Measurements from ENCODE around the gene BCL2L13.
"Not testable (repeated sequence)": the region's sequence is repeated elsewhere in the genome, so short reads cannot be mapped to it uniquely, and the experiment has no call there.

BCL2L13 gene

DNA sequence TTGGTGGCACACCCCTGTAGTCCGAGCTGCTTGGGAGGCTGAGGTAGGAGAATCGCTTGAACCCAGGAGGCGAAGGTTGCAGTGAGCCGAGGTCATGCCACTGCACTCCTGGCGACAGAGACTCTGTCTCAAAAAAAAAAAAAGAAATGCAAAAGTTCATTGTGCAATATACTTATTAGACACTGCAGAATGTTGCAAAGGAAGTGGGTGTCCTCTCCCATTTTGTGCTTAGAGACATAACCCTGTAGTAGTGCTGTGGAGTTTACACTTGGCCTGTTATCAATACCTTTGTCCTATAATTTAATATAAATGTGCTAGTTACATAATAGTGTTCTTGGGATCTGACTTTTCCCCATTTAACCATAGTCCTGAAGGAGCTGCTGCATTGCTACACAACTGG, 9.4 kb downstream of the BCL2L13 start:
- TF ChIP-seq, protein P1, sequence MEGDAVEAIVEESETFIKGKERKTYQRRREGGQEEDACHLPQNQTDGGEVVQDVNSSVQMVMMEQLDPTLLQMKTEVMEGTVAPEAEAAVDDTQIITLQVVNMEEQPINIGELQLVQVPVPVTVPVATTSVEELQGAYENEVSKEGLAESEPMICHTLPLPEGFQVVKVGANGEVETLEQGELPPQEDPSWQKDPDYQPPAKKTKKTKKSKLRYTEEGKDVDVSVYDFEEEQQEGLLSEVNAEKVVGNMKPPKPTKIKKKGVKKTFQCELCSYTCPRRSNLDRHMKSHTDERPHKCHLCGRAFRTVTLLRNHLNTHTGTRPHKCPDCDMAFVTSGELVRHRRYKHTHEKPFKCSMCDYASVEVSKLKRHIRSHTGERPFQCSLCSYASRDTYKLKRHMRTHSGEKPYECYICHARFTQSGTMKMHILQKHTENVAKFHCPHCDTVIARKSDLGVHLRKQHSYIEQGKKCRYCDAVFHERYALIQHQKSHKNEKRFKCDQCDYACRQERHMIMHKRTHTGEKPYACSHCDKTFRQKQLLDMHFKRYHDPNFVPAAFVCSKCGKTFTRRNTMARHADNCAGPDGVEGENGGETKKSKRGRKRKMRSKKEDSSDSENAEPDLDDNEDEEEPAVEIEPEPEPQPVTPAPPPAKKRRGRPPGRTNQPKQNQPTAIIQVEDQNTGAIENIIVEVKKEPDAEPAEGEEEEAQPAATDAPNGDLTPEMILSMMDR (conservative IDR thresholded peaks at IDR 0.05; ENCODE audit: low read length): no peak
- no peak for DNase-seq (ENCODE audit: low read depth)
- no peak overlapping the region for H3K4me3 ChIP-seq (ENCODE audit: low read length)

DNA sequence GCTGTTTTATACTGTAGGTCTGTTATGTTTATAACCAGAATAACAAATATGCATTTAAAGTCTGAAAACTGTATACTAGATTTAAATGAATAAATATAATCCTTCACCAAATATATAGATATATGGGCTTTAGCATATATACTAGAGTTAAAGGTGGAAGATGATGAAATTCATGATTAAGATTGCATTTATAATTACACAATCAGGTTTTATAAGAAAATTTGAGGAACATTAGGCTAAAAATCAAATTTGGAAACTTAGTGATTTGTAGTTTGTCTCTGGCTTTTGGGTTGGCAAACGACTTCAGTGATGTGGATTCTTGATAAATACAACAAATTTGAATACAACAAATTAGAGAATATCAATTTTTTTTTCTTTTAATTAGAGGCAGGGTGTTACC, 10.0 kb downstream of the BCL2L13 start:
- no peak for DNase-seq (ENCODE audit: low read depth)
- no peak overlapping the region for H3K4me3 ChIP-seq (ENCODE audit: low read length)
- TF ChIP-seq, protein P1 (conservative IDR thresholded peaks at IDR 0.05; ENCODE audit: low read length): no peak

DNA sequence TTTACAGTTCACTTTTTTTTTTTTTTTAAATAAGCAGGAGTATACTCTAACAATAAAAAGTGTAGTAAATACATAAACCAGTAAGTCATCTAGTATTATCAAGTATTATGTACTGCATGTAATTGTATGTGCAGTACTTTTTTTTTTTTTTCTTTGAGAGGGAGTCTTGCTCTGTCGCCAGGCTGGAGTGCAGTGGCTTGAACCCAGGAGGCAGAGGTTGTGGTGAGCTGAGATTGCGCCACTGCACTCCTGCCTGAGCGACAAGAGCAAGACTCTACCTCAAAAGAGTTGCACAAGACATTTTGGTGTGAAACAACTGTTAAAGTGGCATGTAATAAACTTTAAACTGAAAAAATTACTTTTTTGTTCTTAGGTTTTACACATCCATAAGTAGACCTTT, 16.7 kb downstream of the BCL2L13 start:
- no peak for DNase-seq (ENCODE audit: low read depth)
- TF ChIP-seq, protein P1 (conservative IDR thresholded peaks at IDR 0.05; ENCODE audit: low read length): no peak
- no peak overlapping the region for H3K4me3 ChIP-seq (ENCODE audit: low read length)

DNA sequence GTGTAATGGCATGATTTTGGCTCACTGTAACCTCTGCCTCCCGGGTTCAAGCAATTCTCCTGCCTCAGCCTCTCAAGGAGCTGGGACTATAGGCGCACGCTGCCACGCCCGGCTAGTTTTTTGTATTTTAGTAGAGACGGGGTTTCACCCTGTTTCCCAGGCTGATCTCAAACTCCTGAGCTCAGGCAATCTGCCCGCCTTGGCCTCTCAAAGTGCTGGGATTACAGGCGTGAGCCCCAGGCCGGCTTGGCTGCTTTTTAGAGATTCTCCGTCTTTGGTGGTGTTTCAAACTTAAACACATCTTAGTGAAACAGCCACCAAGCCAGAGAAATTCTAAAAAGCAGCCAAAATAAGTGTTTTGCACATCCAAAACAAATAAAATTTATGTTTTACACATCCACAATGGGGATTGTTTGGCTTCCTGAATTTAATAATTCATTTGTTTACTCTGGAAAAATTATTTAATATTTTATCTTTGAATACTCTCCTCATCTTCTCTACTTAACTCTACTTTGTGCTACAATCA, 18.4 kb downstream of the BCL2L13 start:
- no peak for DNase-seq (ENCODE audit: low read depth)
- TF ChIP-seq, protein P1 (conservative IDR thresholded peaks at IDR 0.05; ENCODE audit: low read length): no peak
- H3K4me3 ChIP-seq (ENCODE audit: low read length): no peak overlapping the region

DNA sequence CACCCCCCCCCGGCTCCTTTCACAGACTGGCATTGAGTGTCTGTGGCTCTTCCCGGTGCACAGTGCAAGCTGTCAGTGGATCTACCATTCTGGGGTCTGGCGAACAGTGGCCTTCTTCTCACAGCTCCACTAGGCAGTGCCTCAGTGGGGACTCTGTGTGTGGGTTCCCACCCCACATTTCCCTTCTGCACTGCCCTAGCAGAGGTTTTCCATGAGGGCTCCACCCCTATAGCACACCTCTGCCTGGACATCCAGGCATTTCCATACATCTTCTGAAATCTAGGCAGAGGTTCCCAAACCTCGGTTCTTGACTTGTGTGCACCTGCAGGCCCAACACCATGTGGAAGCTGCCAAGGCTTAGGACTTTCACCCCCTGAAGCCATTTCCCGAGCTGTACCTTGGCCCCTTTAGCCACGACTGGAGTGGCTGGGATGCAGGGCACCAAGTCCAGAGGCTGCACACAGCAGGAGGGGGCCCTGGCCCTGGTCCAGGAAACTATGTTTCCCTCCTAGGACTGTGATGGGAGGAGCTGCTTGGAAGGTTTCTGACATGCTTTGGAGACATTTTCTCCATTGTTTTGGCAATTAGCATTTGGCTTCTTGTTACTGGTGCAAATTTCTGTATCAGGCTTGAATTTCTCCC, 26.0 kb downstream of the BCL2L13 start:
- DNase-seq (ENCODE audit: low read depth): no peak
- H3K4me3 ChIP-seq (ENCODE audit: low read length): no peak overlapping the region
- TF ChIP-seq, protein P1 (conservative IDR thresholded peaks at IDR 0.05; ENCODE audit: low read length): no peak

DNA sequence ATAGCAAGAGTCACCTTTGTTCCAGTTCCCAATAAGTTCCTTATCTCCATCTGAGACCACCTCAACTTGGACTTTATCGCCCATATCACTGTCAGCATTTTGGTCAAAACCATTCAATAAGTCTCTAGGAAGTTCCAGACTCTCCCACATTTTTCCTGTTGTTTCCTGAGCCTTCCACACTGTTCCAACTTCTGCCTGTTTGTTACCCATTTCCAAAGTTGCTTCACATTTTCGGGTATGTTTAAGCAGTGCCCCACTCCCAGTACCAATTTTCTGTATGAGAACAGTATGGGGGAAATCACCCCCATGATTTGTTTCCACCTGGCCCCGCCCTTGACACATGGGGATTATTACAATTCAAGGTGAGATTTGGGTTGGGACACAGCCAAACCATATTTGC, 26.7 kb downstream of the BCL2L13 start:
- TF ChIP-seq, protein P1 (conservative IDR thresholded peaks at IDR 0.05; ENCODE audit: low read length): no peak
- H3K4me3 ChIP-seq (ENCODE audit: low read length): no peak overlapping the region
- DNase-seq (ENCODE audit: low read depth): no peak

DNA sequence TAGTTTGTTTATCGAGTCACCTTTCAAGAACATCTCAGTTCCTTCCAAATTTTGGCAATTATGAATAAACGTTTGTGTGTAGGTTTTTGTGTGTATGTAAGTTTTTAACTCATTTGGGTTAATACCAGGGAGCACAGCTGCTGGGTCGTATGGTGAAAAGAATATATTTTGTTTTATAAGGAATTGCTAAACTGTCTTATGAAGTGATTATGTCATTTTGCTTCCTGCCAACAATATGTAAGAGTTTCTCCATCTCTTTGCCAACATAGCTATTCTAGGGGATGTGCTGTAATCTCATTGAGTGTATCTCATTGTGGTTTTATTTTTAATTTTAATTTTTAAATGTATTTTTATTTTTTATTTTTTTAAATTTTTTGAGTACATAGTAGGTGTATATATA, 27.3 kb downstream of the BCL2L13 start:
- TF ChIP-seq, protein P1 (conservative IDR thresholded peaks at IDR 0.05; ENCODE audit: low read length): no peak
- DNase-seq (ENCODE audit: low read depth): peak; percentile 37
- no peak overlapping the region for H3K4me3 ChIP-seq (ENCODE audit: low read length)

DNA sequence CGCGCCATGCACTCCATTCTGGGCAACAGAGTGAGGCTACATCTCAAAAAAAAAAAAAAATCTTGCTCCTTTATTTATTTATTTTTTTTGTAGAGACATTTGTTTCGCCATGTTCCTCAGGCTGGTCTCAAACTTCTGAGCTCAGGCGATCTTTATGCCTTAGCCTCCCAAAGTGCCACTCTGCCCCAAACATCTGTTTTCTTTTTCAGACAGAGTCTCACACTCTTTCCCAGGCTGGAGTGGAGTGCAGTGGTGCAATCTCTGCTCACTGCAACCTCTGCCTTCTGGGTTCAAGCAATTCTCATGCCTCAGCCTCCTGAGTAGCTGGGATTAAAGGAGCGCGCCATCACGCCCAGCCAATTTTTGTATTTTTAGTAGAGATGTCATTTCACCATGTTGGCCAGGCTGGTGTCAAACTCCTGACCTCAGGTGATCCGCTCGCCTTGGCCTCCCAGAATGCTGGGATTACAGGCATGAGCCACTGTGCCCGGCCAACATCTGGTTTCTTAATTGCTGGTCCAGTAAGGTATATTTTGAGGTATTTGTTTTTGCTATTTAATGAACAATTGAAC, 33.0 kb downstream of the BCL2L13 start:
- not testable (repeated sequence) for H3K4me3 ChIP-seq (ENCODE audit: low read length); DNase-seq (ENCODE audit: low read depth)
